NCI-H1930 (cell line): ENCODE data around the gene SPINK2.

Experiments
- DNase-seq, 2 experiments: peaks; one replicate each; lab custom pipeline; 2025; lab: John Stamatoyannopoulos, UW

The SPINK2 gene

GRCh38 chr4:56799824-56800756, 21.4 kb downstream of the SPINK2 start:
- peak; percentile 54 to 57 for DNase-seq

- DNase-seq = no peak
Measured at GRCh38 chr4:56799161-56799759, 22.2 kb downstream of the SPINK2 start.

- no peak for DNase-seq
Measured at GRCh38 chr4:56796211-56796610, 25.3 kb downstream of the SPINK2 start.

GRCh38 chr4:56791316-56791715, 30.2 kb downstream of the SPINK2 start:
- DNase-seq = no peak

GRCh38 chr4:56790691-56791091, 30.8 kb downstream of the SPINK2 start:
- no peak for DNase-seq

GRCh38 chr4:56788081-56788480, 33.4 kb downstream of the SPINK2 start:
- no peak for DNase-seq

- DNase-seq = no peak
Measured at GRCh38 chr4:56787380-56787779, 34.1 kb downstream of the SPINK2 start.

- DNase-seq = no peak
Measured at GRCh38 chr4:56786955-56787354, 34.5 kb downstream of the SPINK2 start.

- no peak for DNase-seq
Measured at GRCh38 chr4:56783986-56784385, 37.5 kb downstream of the SPINK2 start.

GRCh38 chr4:56782019-56782418, 39.5 kb downstream of the SPINK2 start:
- DNase-seq = no peak

- DNase-seq = no peak
Measured at GRCh38 chr4:56773346-56773745, 48.2 kb downstream of the SPINK2 start.

GRCh38 chr4:56772134-56772533, 49.4 kb downstream of the SPINK2 start:
- DNase-seq = no peak

GRCh38 chr4:56768763-56769162, 52.7 kb downstream of the SPINK2 start:
- no peak for DNase-seq

- DNase-seq = no peak
Measured at GRCh38 chr4:56768316-56768715, 53.2 kb downstream of the SPINK2 start.

- DNase-seq = no peak
Measured at GRCh38 chr4:56767567-56767966, 53.9 kb downstream of the SPINK2 start.

- no peak for DNase-seq
Measured at GRCh38 chr4:56764775-56765174, 56.7 kb downstream of the SPINK2 start.

GRCh38 chr4:56764223-56764622, 57.3 kb downstream of the SPINK2 start:
- DNase-seq = no peak

- no peak for DNase-seq
Measured at GRCh38 chr4:56762484-56763250, 58.8 kb downstream of the SPINK2 start.

GRCh38 chr4:56760183-56760582, 61.3 kb downstream of the SPINK2 start:
- no peak for DNase-seq
